SK-N-SH treated with all-trans-retinoic acid at 6 μM for 48 hours (cell line): ENCODE results near the gene CFAP68.

Experiments used
- ATAC-seq: fragments of 200-7000 bp; cut with Tn5 transposase; 3 replicates; pipeline ENCODE4 v1.9.1; 2020; ENCODE audit warnings: mild to moderate bottlenecking, moderate library complexity
- ARNTL ChIP-seq: fragments of 450-650 bp; formaldehyde crosslinking; IDR thresholded peaks from 2 replicates; pipeline ENCODE4 v1.5.0; 2020; ENCODE audit warnings: low read depth, mild to moderate bottlenecking, moderate library complexity, borderline replicate concordance
- BACH2 ChIP-seq: fragments of 250-450 bp; sonication (Bioruptor Pico); IDR thresholded peaks from 2 replicates; pipeline ENCODE4 v1.9.0; 2021; ENCODE audit warnings: mild to moderate bottlenecking, borderline replicate concordance
- CREB5 ChIP-seq: fragments of 250-450 bp; sonication (Bioruptor Pico); IDR thresholded peaks from 2 replicates; pipeline ENCODE4 v1.5.1; 2020; ENCODE audit warnings: low read depth, mild to moderate bottlenecking, moderate library complexity
- CSDC2 ChIP-seq: fragments of 250-450 bp; sonication (Bioruptor Pico); IDR thresholded peaks from 2 replicates; pipeline ENCODE4 v1.5.0; 2020; ENCODE audit warnings: mild to moderate bottlenecking, moderate library complexity
- ESRRG ChIP-seq: fragments of 250-450 bp; sonication (Bioruptor Pico); IDR thresholded peaks from 2 replicates; pipeline ENCODE4 v1.6.1; 2021; ENCODE audit warnings: mild to moderate bottlenecking
- GLIS3 ChIP-seq: fragments of 250-450 bp; sonication (Bioruptor Pico); IDR thresholded peaks from 2 replicates; pipeline ENCODE4 v1.5.0; 2020; ENCODE audit warnings: mild to moderate bottlenecking, moderate library complexity
- ISL1 ChIP-seq: fragments of 250-450 bp; sonication (Bioruptor Pico); IDR thresholded peaks from 2 replicates; pipeline ENCODE4 v2.1.2; 2022; ENCODE audit warnings: mild to moderate bottlenecking, moderate library complexity
- OSR1 ChIP-seq: fragments of 250-450 bp; sonication (Bioruptor Pico); IDR thresholded peaks from 2 replicates; pipeline ENCODE4 v1.8.0; 2022; ENCODE audit warnings: moderate library complexity, mild to moderate bottlenecking, inconsistent platforms
- PATZ1 ChIP-seq: fragments of 250-450 bp; sonication (Bioruptor Pico); IDR thresholded peaks from 2 replicates; pipeline ENCODE4 v1.8.0; 2020; ENCODE audit warnings: mild to moderate bottlenecking, moderate library complexity, borderline replicate concordance
- POU6F1 ChIP-seq: fragments of 250-450 bp; sonication (Bioruptor Pico); IDR thresholded peaks from 2 replicates; pipeline ENCODE4 v1.8.0; 2021; ENCODE audit warnings: low read depth, mild to moderate bottlenecking, moderate library complexity, borderline replicate concordance
- PPARA ChIP-seq: fragments of 250-450 bp; sonication (Bioruptor Pico); IDR thresholded peaks from 2 replicates; pipeline ENCODE4 v1.5.0; 2020; ENCODE audit warnings: mild to moderate bottlenecking, borderline replicate concordance
- RARB ChIP-seq: fragments of 250-450 bp; sonication (Bioruptor Pico); IDR thresholded peaks from 2 replicates; pipeline ENCODE4 v1.8.0; 2021; ENCODE audit warnings: mild to moderate bottlenecking, moderate library complexity
- SNAI2 ChIP-seq: fragments of 250-450 bp; sonication (Bioruptor Pico); IDR thresholded peaks from 2 replicates; pipeline ENCODE4 v1.5.0; 2020; ENCODE audit warnings: mild to moderate bottlenecking, moderate library complexity
- TCF4 ChIP-seq: fragments of 250-450 bp; sonication (Bioruptor Pico); IDR thresholded peaks from 2 replicates; pipeline ENCODE4 v1.8.0; 2021; ENCODE audit warnings: mild to moderate bottlenecking, moderate library complexity, borderline replicate concordance
- TOX ChIP-seq: fragments of 250-450 bp; sonication (Bioruptor Pico); IDR thresholded peaks from 2 replicates; pipeline ENCODE4 v1.8.0; 2021; ENCODE audit warnings: mild to moderate bottlenecking, moderate library complexity, borderline replicate concordance
- ZC3H10 ChIP-seq: fragments of 250-450 bp; sonication (Bioruptor Pico); IDR thresholded peaks from 2 replicates; pipeline ENCODE4 v1.5.1; 2021; ENCODE audit warnings: mild to moderate bottlenecking, moderate library complexity
- ZFP3 ChIP-seq: fragments of 250-450 bp; sonication (Bioruptor Pico); IDR thresholded peaks from 2 replicates; pipeline ENCODE4 v1.5.0; 2020; ENCODE audit warnings: mild to moderate bottlenecking, moderate library complexity
- ZFP30 ChIP-seq: fragments of 450-650 bp; formaldehyde crosslinking; IDR thresholded peaks from 2 replicates; pipeline ENCODE4 v1.5.0; 2022; ENCODE audit warnings: mild to moderate bottlenecking, moderate library complexity
- ZNF565 ChIP-seq: fragments of 450-650 bp; formaldehyde crosslinking; conservative IDR thresholded peaks from 2 replicates; pipeline ENCODE4 v1.5.0; 2020; ENCODE audit warnings: low read depth, mild to moderate bottlenecking, moderate library complexity
- ZNF70 ChIP-seq: fragments of 450-650 bp; formaldehyde crosslinking; IDR thresholded peaks from 2 replicates; pipeline ENCODE4 v1.5.0; 2020; ENCODE audit warnings: mild to moderate bottlenecking, moderate library complexity
- ZNF8 ChIP-seq: fragments of 450-650 bp; formaldehyde crosslinking; IDR thresholded peaks from 2 replicates; pipeline ENCODE4 v1.5.0; 2020; ENCODE audit warnings: mild to moderate bottlenecking, moderate library complexity

Gene CFAP68

GRCh38 chr11:111836721-111837120 lies 42.6 kb upstream of the CFAP68 start:
- no peak for ATAC-seq
- 0 out of 2 replicates have a peak, but pooled peaks have one; percentile 17 for TF ChIP-seq ZFP3
- TF ChIP-seq TCF4 (CRISPR knock-in tag), result no peak

- ATAC-seq, result no peak
- no peak for TF ChIP-seq SNAI2
- TF ChIP-seq ZNF565, result no peak
- TF ChIP-seq ISL1 (CRISPR knock-in tag), result no peak
Measured at GRCh38 chr11:111837366-111837891, 41.9 kb upstream of the CFAP68 start.

GRCh38 chr11:111838054-111838453 lies 41.3 kb upstream of the CFAP68 start:
- TF ChIP-seq ISL1 (CRISPR knock-in tag), result no peak
- TF ChIP-seq ZFP30 (CRISPR knock-in tag), result no peak
- no peak for TF ChIP-seq CSDC2 (CRISPR knock-in tag)
- no peak for TF ChIP-seq ESRRG
- TF ChIP-seq BACH2, result no peak
- TF ChIP-seq PPARA (CRISPR knock-in tag), result no peak
- no peak for TF ChIP-seq ARNTL (CRISPR knock-in tag)
- no peak for TF ChIP-seq PATZ1 (CRISPR knock-in tag)
- TF ChIP-seq OSR1 (CRISPR knock-in tag), result no peak
- TF ChIP-seq CREB5 (CRISPR knock-in tag), result no peak
- TF ChIP-seq ZNF565, result no peak
- TF ChIP-seq ZNF8 (CRISPR knock-in tag), result no peak
- no peak for TF ChIP-seq TCF4 (CRISPR knock-in tag)
- TF ChIP-seq POU6F1, result no peak
- no peak for TF ChIP-seq ZC3H10
- no peak for ATAC-seq

- no peak for TF ChIP-seq ZFP3
- TF ChIP-seq PATZ1 (CRISPR knock-in tag), result no peak
- TF ChIP-seq ISL1 (CRISPR knock-in tag), result no peak
- TF ChIP-seq OSR1 (CRISPR knock-in tag), result no peak
- no peak for TF ChIP-seq TOX (CRISPR knock-in tag)
- TF ChIP-seq GLIS3, result no peak
- TF ChIP-seq CREB5 (CRISPR knock-in tag), result no peak
- TF ChIP-seq ZFP30 (CRISPR knock-in tag), result no peak
- TF ChIP-seq ZNF565, result no peak
- no peak for TF ChIP-seq RARB (CRISPR knock-in tag)
- no peak for TF ChIP-seq ZNF70 (CRISPR knock-in tag)
- TF ChIP-seq ESRRG, result no peak
- TF ChIP-seq ZC3H10, result no peak
- ATAC-seq, result no peak
Measured at GRCh38 chr11:111840143-111840542, 39.2 kb upstream of the CFAP68 start.
